ENCODE data around the gene BMP8A. TPM values are rescaled to one million over a fixed set of nuclear protein-coding genes. Genes with fewer than 3 reads are reported as not detected.
"Not testable (repeated sequence)": the region's sequence is repeated elsewhere in the genome, so short reads cannot be mapped to it uniquely, and the experiment has no call there.

Gene BMP8A
- total and polyA plus RNA-seq, 8 donors, result not detected

- H3K27me3 ChIP-seq, result peaks cover 0 to 5% (median 0%) of the 10 kb centered on the region in 3 donors
- no peak for DNase-seq
- intact Hi-C loops (cut with DNase I; ENCODE audit: low total_unique reads), result no loop called here
- no peak for TF ChIP-seq POLR2AphosphoS5 (IDR thresholded peaks at IDR 0.05)
- H3K9me3 ChIP-seq, result no peaks in the 10 kb centered on the region
- H3K27ac ChIP-seq, result no peak overlapping the region
- 68 to 90% (median 77%) methylated on average over 5 of the region's 5 CpGs; no CpG with 5 or more reads in 1 of the 5 donors for WGBS, 5 donors
- H3K36me3 ChIP-seq, result no peaks in the 10 kb centered on the region
- H3K4me1 ChIP-seq, result no peaks in the 10 kb centered on the region
- H3K4me3 ChIP-seq, result no peak overlapping the region
Observed at GRCh38 chr1:39501666-39502065, 10.2 kb downstream of the BMP8A start.

- H3K27ac ChIP-seq; H3K36me3 ChIP-seq; H3K27me3 ChIP-seq; intact Hi-C loops (cut with DNase I; ENCODE audit: low total_unique reads); H3K4me1 ChIP-seq; H3K9me3 ChIP-seq; DNase-seq; H3K4me3 ChIP-seq: not testable (repeated sequence)
- WGBS, 5 donors, result 75 to 83% (median 82%) methylated on average over 9 of the region's 9 CpGs
Observed at GRCh38 chr1:39504436-39504835, 13.0 kb downstream of the BMP8A start.

GRCh38 chr1:39505289-39505688, 13.9 kb downstream of the BMP8A start:
- Histone ChIP-seq H3K4me3 (no peak overlapping the region), H3K27ac (no peak overlapping the region), H3K27me3 (no peaks in the 10 kb centered on the region), H3K36me3 (no peaks in the 10 kb centered on the region), H3K9me3 (no peaks in the 10 kb centered on the region), H3K4me1 (peaks cover 0 to 7% (median 3%) of the 10 kb centered on the region in 4 donors)
- no peak for DNase-seq
- intact Hi-C loops (cut with DNase I; ENCODE audit: low total_unique reads), result no loop called here
- no peak for TF ChIP-seq EP300 (IDR thresholded peaks at IDR 0.05)
- TF ChIP-seq, protein P1, sequence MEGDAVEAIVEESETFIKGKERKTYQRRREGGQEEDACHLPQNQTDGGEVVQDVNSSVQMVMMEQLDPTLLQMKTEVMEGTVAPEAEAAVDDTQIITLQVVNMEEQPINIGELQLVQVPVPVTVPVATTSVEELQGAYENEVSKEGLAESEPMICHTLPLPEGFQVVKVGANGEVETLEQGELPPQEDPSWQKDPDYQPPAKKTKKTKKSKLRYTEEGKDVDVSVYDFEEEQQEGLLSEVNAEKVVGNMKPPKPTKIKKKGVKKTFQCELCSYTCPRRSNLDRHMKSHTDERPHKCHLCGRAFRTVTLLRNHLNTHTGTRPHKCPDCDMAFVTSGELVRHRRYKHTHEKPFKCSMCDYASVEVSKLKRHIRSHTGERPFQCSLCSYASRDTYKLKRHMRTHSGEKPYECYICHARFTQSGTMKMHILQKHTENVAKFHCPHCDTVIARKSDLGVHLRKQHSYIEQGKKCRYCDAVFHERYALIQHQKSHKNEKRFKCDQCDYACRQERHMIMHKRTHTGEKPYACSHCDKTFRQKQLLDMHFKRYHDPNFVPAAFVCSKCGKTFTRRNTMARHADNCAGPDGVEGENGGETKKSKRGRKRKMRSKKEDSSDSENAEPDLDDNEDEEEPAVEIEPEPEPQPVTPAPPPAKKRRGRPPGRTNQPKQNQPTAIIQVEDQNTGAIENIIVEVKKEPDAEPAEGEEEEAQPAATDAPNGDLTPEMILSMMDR (IDR thresholded peaks at IDR 0.05), result no peak
- TF ChIP-seq POLR2A (IDR thresholded peaks at IDR 0.05), result no peak
- no peak for TF ChIP-seq POLR2AphosphoS5 (IDR thresholded peaks at IDR 0.05)

GRCh38 chr1:39507230-39507928, 15.9 kb downstream of the BMP8A start:
- H3K9me3 ChIP-seq, result no peaks in the 10 kb centered on the region
- H3K27me3 ChIP-seq, result peaks cover 0 to 4% (median 0%) of the 10 kb centered on the region in 3 donors
- H3K27ac ChIP-seq, result no peak overlapping the region
- WGBS, 5 donors, result 79 to 87% (median 82%) methylated on average over 11 to 14 of the region's 14 CpGs
- intact Hi-C loops (cut with DNase I; ENCODE audit: low total_unique reads), result no loop called here
- TF ChIP-seq EP300 (IDR thresholded peaks at IDR 0.05), result no peak
- TF ChIP-seq POLR2A (IDR thresholded peaks at IDR 0.05), result no peak
- TF ChIP-seq, protein P1 (IDR thresholded peaks at IDR 0.05), result no peak
- no peak for TF ChIP-seq POLR2AphosphoS5 (IDR thresholded peaks at IDR 0.05)
- no peaks in the 10 kb centered on the region for H3K36me3 ChIP-seq
- no peak overlapping the region for H3K4me3 ChIP-seq
- DNase-seq, result no peak
- H3K4me1 ChIP-seq, result peaks cover 0 to 7% (median 3%) of the 10 kb centered on the region in 4 donors

DNA sequence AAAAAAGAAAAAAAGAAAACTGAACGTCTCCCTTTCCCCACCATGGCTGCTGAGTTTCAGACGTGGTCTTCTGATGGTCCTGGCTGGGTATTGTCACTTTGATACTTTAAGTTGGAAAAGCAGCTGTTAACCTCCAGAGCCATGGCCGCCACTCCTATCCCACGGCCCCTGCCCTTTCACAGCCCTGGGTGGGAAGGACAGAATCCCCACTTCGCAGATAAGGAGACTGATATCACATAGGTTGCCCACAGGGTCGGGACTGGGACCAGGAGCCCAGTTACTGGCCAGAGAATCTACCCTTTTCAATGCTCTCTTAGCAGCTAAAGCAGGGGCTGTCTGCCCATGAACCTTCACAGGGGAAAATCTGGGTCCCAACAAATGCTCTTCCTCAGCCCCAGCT, 16.8 kb downstream of the BMP8A start:
- intact Hi-C loops (cut with DNase I; ENCODE audit: low total_unique reads), result no loop called here
- WGBS, 5 donors, result 61 to 77% (median 67%) methylated on average over 6 of the region's 6 CpGs
- no peak overlapping the region for H3K4me3 ChIP-seq
- DNase-seq, result no peak
- TF ChIP-seq, protein P1 (IDR thresholded peaks at IDR 0.05), result no peak
- TF ChIP-seq POLR2A (IDR thresholded peaks at IDR 0.05) (no peak), EP300 (IDR thresholded peaks at IDR 0.05) (no peak), POLR2AphosphoS5 (IDR thresholded peaks at IDR 0.05) (no peak)
- H3K36me3 ChIP-seq, result no peaks in the 10 kb centered on the region
- H3K4me1 ChIP-seq, result peaks cover 0 to 7% (median 3%) of the 10 kb centered on the region in 4 donors
- H3K27me3 ChIP-seq, result peaks cover 0 to 4% (median 0%) of the 10 kb centered on the region in 3 donors
- H3K27ac ChIP-seq, result peak overlapping the region in 1 of 5 donors; percentile 43
- H3K9me3 ChIP-seq, result no peaks in the 10 kb centered on the region
